Measurements from ENCODE around the gene KIRREL1. TPM values are rescaled to one million over a fixed set of nuclear protein-coding genes. Genes with fewer than 3 reads are reported as not detected.
A peak's percentile ranks its signal among the peaks of the same experiment; 100 is the strongest.

Gene KIRREL1
- total RNA-seq, 6 experiments from 2014 or later = 99.5 to 121 (median 107) TPM

DNA sequence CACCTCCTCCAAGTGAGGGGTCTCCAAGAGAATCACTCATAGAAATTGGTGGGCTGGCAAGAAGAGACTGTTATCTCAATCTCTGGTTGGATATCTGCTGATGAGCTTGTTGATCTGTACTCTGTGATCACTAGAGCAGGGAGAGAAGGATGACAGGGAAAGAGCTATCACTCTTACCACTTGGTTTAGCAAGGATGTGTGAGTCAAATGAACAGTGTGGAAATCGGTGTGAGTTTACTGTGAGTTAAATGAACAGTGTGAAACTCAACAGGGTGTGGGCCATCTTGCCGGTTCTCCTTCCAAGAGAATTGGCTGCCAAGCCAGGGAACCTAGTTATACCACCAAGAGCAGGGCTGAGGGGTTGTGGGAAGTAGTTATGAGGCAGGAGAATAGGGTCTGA, 154.0 kb downstream of the KIRREL1 start:
- no peaks in the 10 kb centered on the region; the same call in 1 of the 2 replicates for H3K36me3 Mint-ChIP-seq (ENCODE audit: low read depth)
- peaks cover 5% of the 10 kb centered on the region for H3K27me3 Mint-ChIP-seq (ENCODE audit: insufficient read depth)
- peaks cover 57% of the 10 kb centered on the region for H3K4me1 Mint-ChIP-seq (ENCODE audit: low read depth)
- no peaks in the 10 kb centered on the region for H3K9me3 Mint-ChIP-seq
- no peak for TF ChIP-seq CTCF (IDR thresholded peaks at IDR 0.05)
- H3K4me3 Mint-ChIP-seq = peak overlapping the region; percentile 33; the same call in 1 of the 2 replicates
- H3K27ac Mint-ChIP-seq = no peak overlapping the region; the same call in 1 of the 2 replicates
- no peak for DNase-seq

- no peak for TF ChIP-seq CTCF (IDR thresholded peaks at IDR 0.05)
- peak overlapping the region; percentile 33; the same call in 1 of the 2 replicates for H3K4me3 Mint-ChIP-seq
- H3K9me3 Mint-ChIP-seq = no peaks in the 10 kb centered on the region
- DNase-seq = no peak
- no peak overlapping the region for H3K27ac Mint-ChIP-seq
- peaks cover 5% of the 10 kb centered on the region for H3K27me3 Mint-ChIP-seq (ENCODE audit: insufficient read depth)
- peaks cover 62% of the 10 kb centered on the region for H3K4me1 Mint-ChIP-seq (ENCODE audit: low read depth)
- H3K36me3 Mint-ChIP-seq (ENCODE audit: low read depth) = no peaks in the 10 kb centered on the region; the same call in 1 of the 2 replicates
These were observed 154.4 kb downstream of the KIRREL1 start for GRCh38 chr1:158147869-158148268.

DNA sequence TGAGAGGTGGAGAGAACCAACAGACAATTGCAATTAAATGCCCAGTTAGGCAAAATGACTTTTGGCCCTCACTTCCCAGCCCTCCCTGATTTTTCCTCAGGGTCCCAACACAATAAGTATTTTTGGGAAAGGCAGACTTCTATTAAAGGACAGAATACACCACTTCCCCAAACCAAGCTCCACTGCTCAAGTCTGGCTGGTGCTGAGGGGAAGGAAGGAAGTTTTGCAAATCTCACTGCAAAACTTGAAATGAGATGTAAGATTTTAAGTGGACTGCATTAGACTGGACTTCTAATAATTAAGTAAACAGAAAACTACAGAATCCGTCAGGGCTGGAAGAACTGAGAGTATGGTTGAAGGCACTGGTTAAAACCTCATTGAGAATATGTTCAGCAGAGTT, 155.0 kb downstream of the KIRREL1 start:
- H3K4me3 Mint-ChIP-seq = peak overlapping the region; percentile 88
- no peaks in the 10 kb centered on the region for H3K9me3 Mint-ChIP-seq
- no peak for DNase-seq
- peak overlapping the region; percentile 35 for H3K27ac Mint-ChIP-seq
- H3K4me1 Mint-ChIP-seq (ENCODE audit: low read depth) = peaks cover 68% of the 10 kb centered on the region
- peaks cover 5% of the 10 kb centered on the region for H3K27me3 Mint-ChIP-seq (ENCODE audit: insufficient read depth)
- no peaks in the 10 kb centered on the region; the same call in 1 of the 2 replicates for H3K36me3 Mint-ChIP-seq (ENCODE audit: low read depth)
- TF ChIP-seq CTCF (IDR thresholded peaks at IDR 0.05) = no peak

DNA sequence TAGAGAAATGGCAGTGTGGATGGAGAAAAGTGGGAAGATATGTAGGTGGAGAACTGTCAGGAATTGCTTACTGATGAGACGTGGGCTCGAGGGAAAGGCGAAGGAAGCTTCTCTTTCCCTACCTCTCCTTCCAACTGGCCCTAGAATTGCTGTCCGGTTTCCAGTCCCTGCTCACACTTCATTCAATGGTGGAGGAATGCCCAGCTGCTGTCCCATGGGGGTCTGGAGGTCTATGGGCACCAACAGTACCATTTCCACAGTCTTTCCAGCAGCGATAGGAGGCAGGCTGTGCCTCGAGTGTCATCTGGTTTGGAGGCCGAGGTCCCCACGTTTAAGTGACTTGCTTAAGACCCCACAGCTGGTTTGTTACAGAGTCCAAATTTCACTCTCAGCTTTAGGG, 155.7 kb downstream of the KIRREL1 start:
- DNase-seq = no peak
- H3K27me3 Mint-ChIP-seq (ENCODE audit: insufficient read depth) = peaks cover 7% of the 10 kb centered on the region
- peak overlapping the region; percentile 88 for H3K4me3 Mint-ChIP-seq
- peak overlapping the region; percentile 35 for H3K27ac Mint-ChIP-seq
- H3K4me1 Mint-ChIP-seq (ENCODE audit: low read depth) = peaks cover 75% of the 10 kb centered on the region
- TF ChIP-seq CTCF (IDR thresholded peaks at IDR 0.05) = no peak
- H3K36me3 Mint-ChIP-seq (ENCODE audit: low read depth) = no peaks in the 10 kb centered on the region; the same call in 1 of the 2 replicates
- H3K9me3 Mint-ChIP-seq = no peaks in the 10 kb centered on the region

Other genes with a start within 250 kb of the KIRREL1 start
- not detected for gene FCRL2, start 216.5 kb upstream of the KIRREL1 start, total RNA-seq (2021; fragmentation: NEBNext Ultra II Directional; extraction: Animal tissue kit (Norgen Biotek cat#: 25700))
- not detected for gene FCRL1, start 173.5 kb upstream of the KIRREL1 start, total RNA-seq (2021; fragmentation: NEBNext Ultra II Directional; extraction: Animal tissue kit (Norgen Biotek cat#: 25700))
- gene CD5L, start 151.8 kb upstream of the KIRREL1 start, total RNA-seq (2021; fragmentation: NEBNext Ultra II Directional; extraction: Animal tissue kit (Norgen Biotek cat#: 25700)) = not detected
- gene CD1D, start 187.2 kb downstream of the KIRREL1 start, total RNA-seq (2021; fragmentation: NEBNext Ultra II Directional; extraction: Animal tissue kit (Norgen Biotek cat#: 25700)) = not detected

Measured in HFFc6 (cell line).